GM19025 (cell line): Measurements from ENCODE around the gene ADAM30.

Experiments used
- ATAC-seq: cut with Tn5 transposase; IDR thresholded peaks from one replicate; pipeline ENCODE4 v1.9.1; 2021; ENCODE audit warnings: mild to moderate bottlenecking, low read depth, moderate library complexity; ENCODE audit not compliant: unreplicated experiment

ADAM30 gene

GRCh38 chr1:119896303-119896702 lies at the start of gene ADAM30:
ADAM30 (minus strand) TSS chr1:119896515; CDS start chr1:119896336, 179 bp downstream.
- no peak for ATAC-seq

GRCh38 chr1:119943216-119943615 lies 46.9 kb upstream of the ADAM30 start:
- no peak for ATAC-seq

GRCh38 chr1:119941392-119941791 lies 45.1 kb upstream of the ADAM30 start:
- ATAC-seq = no peak

- ATAC-seq = no peak
These were observed 44.4 kb upstream of the ADAM30 start for GRCh38 chr1:119940697-119941096.

- no peak for ATAC-seq
These were observed 40.9 kb upstream of the ADAM30 start for GRCh38 chr1:119937198-119937597.

- ATAC-seq = no peak
These were observed 39.6 kb upstream of the ADAM30 start for GRCh38 chr1:119935915-119936314.

GRCh38 chr1:119935373-119935772 lies 39.1 kb upstream of the ADAM30 start:
- ATAC-seq = no peak

- no peak for ATAC-seq
These were observed 37.1 kb upstream of the ADAM30 start for GRCh38 chr1:119933397-119933796.

- ATAC-seq = no peak
These were observed 33.5 kb upstream of the ADAM30 start for GRCh38 chr1:119929643-119930315.

- no peak for ATAC-seq
These were observed 30.2 kb upstream of the ADAM30 start for GRCh38 chr1:119926553-119926952.

- no peak for ATAC-seq
These were observed 28.9 kb upstream of the ADAM30 start for GRCh38 chr1:119924948-119925898.

- no peak for ATAC-seq
These were observed 24.0 kb upstream of the ADAM30 start for GRCh38 chr1:119920104-119920968.

- ATAC-seq = no peak
These were observed 22.9 kb upstream of the ADAM30 start for GRCh38 chr1:119919241-119919640.

GRCh38 chr1:119918301-119918700 lies 22.0 kb upstream of the ADAM30 start:
- ATAC-seq = no peak

- ATAC-seq = no peak
These were observed 21.2 kb upstream of the ADAM30 start for GRCh38 chr1:119917304-119918055.

GRCh38 chr1:119915517-119915916 lies 19.2 kb upstream of the ADAM30 start:
- no peak for ATAC-seq

GRCh38 chr1:119914071-119914470 lies 17.8 kb upstream of the ADAM30 start:
- no peak for ATAC-seq

- ATAC-seq = no peak
These were observed 16.6 kb upstream of the ADAM30 start for GRCh38 chr1:119912963-119913362.

GRCh38 chr1:119911775-119912174 lies 15.5 kb upstream of the ADAM30 start:
- ATAC-seq = no peak

GRCh38 chr1:119910618-119911017 lies 14.3 kb upstream of the ADAM30 start:
- ATAC-seq = no peak
